Superior temporal gyrus (tissue), 1 donor: ENCODE data around the gene MYO18A.
"Not testable (repeated sequence)": the region's sequence is repeated elsewhere in the genome, so short reads cannot be mapped to it uniquely, and the experiment has no call there.

ENCODE experiments used
- DNase-seq: peaks from one replicate; pipeline ENCODE4 v3.0.0-alpha.2; 2016; ENCODE audit errors: extremely low spot score

The MYO18A gene

DNA sequence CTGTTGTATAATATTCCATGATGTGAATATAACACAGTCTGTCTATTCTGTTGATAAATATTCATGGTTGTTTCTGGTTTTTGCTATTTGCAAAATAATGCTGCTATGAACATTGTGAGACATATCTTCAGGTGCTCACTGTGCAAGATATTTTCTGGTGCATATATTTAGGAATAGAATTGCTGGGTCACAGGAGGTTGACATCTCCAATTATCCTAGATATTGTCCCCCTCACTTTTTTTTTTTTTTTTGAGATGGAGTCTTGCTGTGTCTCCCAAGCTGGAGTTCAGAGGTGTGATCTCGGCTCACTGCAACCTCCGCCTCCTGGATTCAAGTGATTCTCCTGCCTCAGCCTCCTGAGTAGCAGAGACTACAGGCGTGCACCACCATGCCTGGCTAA, 14.5 kb upstream of the MYO18A start:
- no peak for DNase-seq

GRCh38 chr17:29193146-29193545, 12.9 kb upstream of the MYO18A start:
- no peak for DNase-seq

DNA sequence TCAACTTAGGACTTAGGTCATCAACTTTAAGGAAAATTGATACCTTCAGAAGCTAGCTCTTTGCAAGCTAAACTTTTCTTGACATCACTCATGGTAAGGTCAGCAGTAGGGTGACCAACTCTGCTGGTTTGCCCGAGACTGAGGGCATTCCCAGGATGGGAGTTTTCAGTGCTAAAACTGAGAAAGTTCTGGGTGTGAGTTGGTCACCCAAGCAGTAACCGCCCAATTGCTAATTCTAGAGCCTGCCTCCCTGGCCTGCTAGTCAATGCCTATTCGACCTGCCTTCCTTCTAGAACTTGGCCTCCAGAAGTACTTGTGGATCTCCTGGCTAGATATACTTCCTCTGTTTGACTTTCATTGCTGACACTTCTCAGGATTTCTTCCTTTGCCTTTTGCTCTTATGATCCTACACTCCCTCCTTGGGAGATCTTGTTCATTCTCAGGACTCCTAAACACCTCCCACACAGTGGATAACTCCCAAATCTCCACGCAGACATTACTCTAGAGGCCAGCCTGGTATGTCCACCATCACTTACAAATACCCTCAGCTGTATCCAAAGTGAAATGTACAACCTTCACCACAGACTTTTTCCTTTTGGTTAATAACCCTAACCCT, 10.5 kb upstream of the MYO18A start:
- no peak for DNase-seq

DNA sequence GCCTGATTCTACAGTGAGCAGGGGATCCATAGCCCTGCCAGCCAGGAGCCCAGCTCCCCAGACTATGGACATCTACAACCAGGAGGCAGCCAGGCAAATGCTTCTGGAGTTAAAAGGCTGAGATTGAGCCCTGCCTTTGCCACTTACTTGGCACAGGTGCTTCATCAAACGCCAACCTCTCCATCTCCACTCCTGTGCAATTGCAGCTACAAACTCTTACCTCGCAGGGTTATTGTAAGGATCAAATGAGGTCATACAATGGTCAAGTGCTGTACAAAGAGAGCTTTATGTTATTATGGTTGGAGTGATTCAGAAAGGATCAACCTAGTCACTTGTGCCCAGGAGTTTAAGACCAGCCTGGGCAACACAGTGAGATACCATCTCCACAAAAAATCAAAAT, 9.8 kb upstream of the MYO18A start:
- no peak for DNase-seq

DNA sequence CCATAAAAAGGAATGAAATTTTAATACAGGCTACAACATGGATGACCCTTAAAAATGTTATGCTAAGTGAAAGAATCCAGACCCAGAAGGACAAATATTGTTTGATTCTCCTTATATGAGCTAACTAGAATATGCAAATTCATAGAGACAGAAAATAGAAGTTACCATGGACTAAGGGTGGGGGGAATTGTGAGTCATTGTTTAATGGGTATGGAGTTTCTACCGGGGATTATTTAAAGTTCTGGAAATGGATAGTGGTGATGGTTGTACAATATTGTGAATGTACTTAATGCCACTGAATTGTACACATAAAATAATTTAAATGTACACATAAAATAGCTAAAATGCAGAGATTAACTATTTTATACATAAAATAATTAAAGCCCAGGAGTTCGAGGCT, 9.2 kb upstream of the MYO18A start:
- no peak for DNase-seq

GRCh38 chr17:29181226-29181625, 1.0 kb upstream of the MYO18A start:
- no peak for DNase-seq

GRCh38 chr17:29180788-29181160, 576 bp upstream of the MYO18A start:
- DNase-seq: peak; percentile 30

DNA sequence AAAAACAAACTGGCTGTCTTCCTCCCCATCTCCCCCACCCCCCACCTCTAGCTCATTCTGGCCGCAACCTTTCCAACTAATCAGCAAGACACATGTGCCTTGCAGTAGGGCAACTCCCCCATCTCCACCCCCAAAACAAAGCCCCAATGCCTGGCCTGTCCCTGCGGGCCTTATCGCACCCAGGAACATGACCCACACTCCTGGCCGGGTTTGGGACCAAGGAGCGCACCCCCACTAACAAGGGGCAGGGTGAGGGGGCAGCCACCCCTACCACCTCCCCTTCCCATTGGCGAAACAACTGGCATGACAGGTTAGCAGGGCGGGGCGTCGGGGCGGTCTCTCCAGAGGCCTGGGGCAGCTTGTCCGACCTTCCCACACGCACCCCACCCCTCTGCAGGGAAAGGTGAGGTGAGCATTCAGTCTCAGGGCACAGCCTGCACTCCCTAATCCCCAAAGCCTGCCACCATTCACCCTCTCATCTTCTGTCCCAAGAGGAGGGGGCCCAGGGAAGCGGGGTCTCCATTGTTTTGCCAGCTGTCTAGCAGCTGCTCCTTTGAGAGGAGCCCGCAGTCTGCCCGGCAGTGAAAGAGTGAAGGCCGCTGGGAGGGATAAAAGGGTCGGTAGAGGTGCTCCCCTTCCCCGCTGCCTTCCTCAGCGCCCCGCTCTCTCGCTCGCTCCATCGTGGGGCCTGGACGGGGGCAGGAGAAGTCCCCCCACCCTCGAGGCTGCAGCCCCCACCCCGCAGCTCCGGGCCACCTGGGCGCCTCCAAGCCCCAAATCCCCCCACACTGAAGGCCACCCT, 765 bp downstream of the MYO18A start:
- DNase-seq: peak; percentile 32

GRCh38 chr17:29178750-29179231, 1.4 kb downstream of the MYO18A start:
- peak; percentile 25 for DNase-seq

GRCh38 chr17:29177871-29178749, 2.1 kb downstream of the MYO18A start:
- DNase-seq: no peak

GRCh38 chr17:29177541-29177870, 2.7 kb downstream of the MYO18A start:
- no peak for DNase-seq

- DNase-seq: peak; percentile 25
These were observed 3.4 kb downstream of the MYO18A start for GRCh38 chr17:29176558-29177351.

DNA sequence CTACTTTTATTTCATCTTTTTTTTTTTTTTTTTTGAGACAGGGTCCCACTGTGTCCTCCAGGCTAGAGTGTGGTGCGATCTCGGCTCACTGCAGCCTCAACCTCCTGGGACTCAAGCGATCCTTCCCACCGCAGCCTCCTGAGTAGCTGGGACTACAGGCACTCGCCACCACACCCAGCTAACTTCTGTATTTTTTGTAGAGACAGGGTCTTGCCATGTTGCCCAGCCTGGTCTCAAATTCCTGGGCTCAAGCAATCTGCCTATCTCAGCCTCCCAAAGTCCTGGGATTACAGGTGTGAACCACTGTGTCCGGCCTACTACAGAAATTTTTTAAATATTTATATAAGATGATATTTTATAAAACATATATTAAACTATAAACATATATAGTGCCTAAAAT, 4.8 kb downstream of the MYO18A start:
- no peak for DNase-seq

DNA sequence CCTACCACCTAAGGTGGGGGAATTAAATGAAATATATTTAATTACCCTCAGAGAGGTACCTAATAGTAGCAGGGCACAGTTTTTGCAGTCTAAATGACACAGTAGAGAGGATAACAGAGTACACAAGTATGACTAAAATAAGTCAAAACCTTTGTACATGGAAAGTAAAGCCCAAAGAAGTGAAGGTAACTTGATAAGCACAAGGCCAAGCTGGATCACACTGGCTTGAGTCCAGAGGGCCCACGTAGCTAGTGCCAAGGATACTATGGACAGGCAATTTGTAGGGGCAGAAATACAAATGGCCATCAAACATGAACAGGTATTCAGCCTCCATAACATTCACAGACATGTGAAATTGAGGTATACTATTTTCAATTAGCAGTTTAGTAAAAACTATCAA, 7.6 kb downstream of the MYO18A start:
- no peak for DNase-seq

DNA sequence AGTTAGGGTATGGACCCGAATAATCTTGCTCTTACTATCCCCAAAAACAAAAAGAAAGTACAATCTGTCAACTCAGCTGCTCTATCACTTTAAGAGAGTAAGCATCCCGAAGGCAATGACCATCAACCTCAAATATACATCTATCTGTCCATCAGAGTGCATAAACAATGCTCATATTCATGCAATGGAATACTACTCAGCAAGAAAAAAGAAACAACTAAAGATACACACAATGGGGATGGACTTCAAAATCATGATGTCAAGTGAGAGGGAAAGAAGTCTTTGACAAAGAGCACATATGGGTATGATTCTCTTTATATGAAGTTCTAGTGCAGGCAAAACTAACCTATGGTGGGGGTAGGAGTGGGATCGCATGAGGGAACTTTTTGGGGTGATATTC, 9.5 kb downstream of the MYO18A start:
- no peak for DNase-seq

DNA sequence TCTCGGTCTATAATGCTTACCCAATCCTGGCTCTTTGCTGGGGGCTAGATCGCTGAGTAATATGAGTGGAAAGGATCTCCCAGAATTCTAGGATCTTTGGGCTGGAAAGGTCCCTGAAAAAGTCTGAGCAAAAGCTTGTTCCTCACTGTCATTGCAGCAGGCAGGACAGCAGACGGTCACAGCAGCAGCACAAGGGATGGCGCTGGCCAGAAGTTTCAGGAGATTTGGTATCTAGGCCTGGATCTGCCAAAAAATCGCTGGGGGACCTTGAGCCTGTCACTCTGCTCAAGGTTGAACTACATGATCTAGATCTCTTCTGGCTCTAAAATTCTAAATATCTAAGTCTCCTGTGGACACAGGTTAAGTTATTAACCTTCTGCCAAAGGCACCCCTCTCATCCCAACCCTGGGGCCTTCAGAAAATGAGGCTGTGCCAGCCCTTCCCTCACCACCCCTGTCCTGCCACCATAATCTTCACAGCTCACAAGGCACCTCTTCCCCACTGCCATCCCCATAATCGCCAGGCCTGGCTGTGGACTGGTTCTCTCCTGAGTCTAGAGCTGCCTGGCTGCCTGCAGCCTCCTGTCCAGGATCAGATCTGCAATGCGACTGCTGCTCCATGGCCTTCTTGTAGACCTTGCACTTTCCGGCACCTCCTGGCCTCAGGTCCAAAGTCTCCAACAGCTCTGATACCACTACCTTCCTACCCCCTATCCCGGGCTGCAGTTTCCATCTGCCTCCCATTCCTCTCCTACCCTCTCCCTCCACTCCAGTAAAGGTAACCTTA, 10.2 kb downstream of the MYO18A start:
- no peak for DNase-seq

DNA sequence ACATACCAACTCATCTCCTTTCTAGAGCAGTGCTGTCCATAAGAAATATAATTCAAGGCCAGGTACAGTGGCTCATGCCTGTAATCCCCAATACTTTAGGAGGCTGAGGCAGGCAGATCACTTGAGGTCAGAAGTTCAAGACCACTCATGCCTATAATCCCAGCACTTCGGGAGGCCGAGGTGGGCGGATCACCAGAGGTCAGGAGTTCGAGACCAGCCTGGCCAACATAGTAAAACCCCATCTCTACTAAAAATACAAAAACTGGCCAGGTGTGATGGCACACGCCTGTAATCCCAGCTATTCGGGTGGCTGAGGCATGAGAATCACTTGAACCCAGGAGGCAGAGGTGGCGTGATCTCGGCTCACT, 11.5 kb downstream of the MYO18A start:
- DNase-seq: not testable (repeated sequence)

DNA sequence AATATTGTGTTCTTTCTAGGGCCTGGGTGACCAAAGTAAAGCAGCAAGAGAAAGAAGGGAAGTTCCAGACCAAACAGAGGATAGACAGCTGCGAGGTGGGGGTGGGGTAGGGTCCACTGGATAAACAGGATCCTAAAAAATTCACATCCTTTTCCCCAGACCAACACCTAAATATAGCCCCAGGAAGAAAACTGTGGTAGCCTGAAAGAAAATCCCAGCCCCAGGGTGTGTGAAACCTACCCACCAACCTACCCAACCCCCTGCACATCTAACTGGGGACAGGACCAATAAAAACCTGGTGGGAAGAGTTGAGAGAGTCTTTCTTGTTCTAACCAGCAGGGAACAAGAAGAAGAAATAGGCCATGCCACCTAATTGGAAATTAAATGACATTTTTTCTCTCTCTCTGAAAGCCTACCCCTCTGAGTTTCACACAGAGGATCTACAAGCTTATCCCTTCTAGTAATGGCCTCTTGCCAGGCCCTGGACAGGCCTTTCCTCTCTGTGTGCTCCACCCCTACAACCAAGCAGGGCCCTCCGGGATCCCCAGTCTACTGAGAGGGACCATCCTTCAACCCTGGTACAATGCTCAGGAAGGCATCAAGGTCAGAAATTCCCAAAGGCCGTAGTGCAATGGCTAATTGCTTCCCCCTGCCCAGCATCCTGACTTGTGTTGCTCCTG, 12.0 kb downstream of the MYO18A start:
- DNase-seq: no peak

GRCh38 chr17:29167393-29168078, 12.7 kb downstream of the MYO18A start:
- DNase-seq: no peak

- no peak for DNase-seq
These were observed 13.7 kb downstream of the MYO18A start for GRCh38 chr17:29166507-29166887.
